Transverse colon (tissue), 4 donors: ENCODE results near the gene PDZRN3. TPM values are rescaled to one million over a fixed set of nuclear protein-coding genes. Genes with fewer than 3 reads are reported as not detected.
"Not testable (repeated sequence)": the region's sequence is repeated elsewhere in the genome, so short reads cannot be mapped to it uniquely, and the experiment has no call there.

Experiments
- DNase-seq: peaks from one replicate; pipeline ENCODE4 v3.0.0-alpha.2; 2019
- H3K27ac ChIP-seq, 4 donors: fragments of 200-600 bp; sonication (generic); 2 replicates each; pipeline ENCODE4 v1.5.1; 2016 to 2018; ENCODE audit warnings: inconsistent platforms in 4 of 4
- H3K27me3 ChIP-seq: fragments of 200-600 bp; sonication (generic); 2 replicates; pipeline ENCODE4 v1.5.1; 2017; ENCODE audit warnings: inconsistent platforms
- H3K36me3 ChIP-seq, 4 donors: fragments of 200-600 bp; sonication (generic); 2 replicates each; pipeline ENCODE4 v1.5.1; 2017 to 2019; ENCODE audit warnings: inconsistent platforms in 4 of 4
- H3K4me1 ChIP-seq, 4 donors: fragments of 200-600 bp; sonication (generic); 2 replicates each; pipeline ENCODE4 v1.5.1; 2017 to 2020; ENCODE audit warnings: inconsistent platforms in 4 of 4
- H3K4me3 ChIP-seq, 4 donors: fragments of 200-600 bp; sonication (generic); 1 replicate in 1 of 4; 2 replicates in 3 of 4; pipeline versions ENCODE4 v1.5.1 to v1.6.1; 2017 to 2019; ENCODE audit warnings: inconsistent platforms in 4 of 4
- H3K9me3 ChIP-seq, 2 donors: fragments of 200-600 bp; sonication (generic); 2 replicates each; pipeline ENCODE4 v1.5.1; 2017 to 2019; ENCODE audit warnings: inconsistent platforms in 2 of 2
- EP300 ChIP-seq: sonication (generic); formaldehyde crosslinking; IDR thresholded peaks from one replicate; pipeline ENCODE4 v1.6.1; 2017; ENCODE audit warnings: antibody characterized with exemption, low read depth
- POLR2A ChIP-seq: fragments of 450-650 bp; IDR thresholded peaks from one replicate; pipeline ENCODE4 v1.6.1; 2016; ENCODE audit warnings: antibody characterized with exemption, mild to moderate bottlenecking, moderate library complexity
- POLR2AphosphoS5 ChIP-seq, 3 donors: sonication (generic); formaldehyde crosslinking; IDR thresholded peaks; one replicate each; pipeline ENCODE4 v1.6.1; 2016; ENCODE audit warnings: antibody characterized with exemption in 3 of 3
- WGBS, 2 donors: methylation state at CpG; one replicate each; pipeline ENCODE4 v1.1.5; 2018; ENCODE audit warnings: low coverage in 1 of 2; 5-methylcytosine and 5-hydroxymethylcytosine counted together
- in situ Hi-C, 4 donors: fragments of 200-750 bp; cut with MboI; loops; one replicate each; pipeline versions ENCODE4 v1.15.0 to v1.15.1; 2017; ENCODE audit warnings: low sequenced_read_pairs in 3 of 4, low pct_ligation_motif_present in 1 of 4, low pct_unique_long_range_greater_than_20kb in 1 of 4
- intact Hi-C: fragments of 100-400 bp; cut with DNase I; formaldehyde crosslinking; loops from one replicate; pipeline ENCODE4 v1.15.1; 2023; ENCODE audit warnings: low total_unique reads
- total RNA-seq, 4 donors: library from RNA; depleted of rRNA; stranded (reverse); fragments of >200 nt; gene quantifications; one replicate each; pipeline ENCODE4 v1.1.0, GENCODE V29; 2016
- TF ChIP-seq, protein P1 (sequence below), 5 experiments: fragments of 200-600 bp in 3 of 5; fragments of 450-650 bp in 2 of 5; sonication (generic) in 3 of 5; IDR thresholded peaks; 1 replicate in 2 of 5; 2 replicates in 3 of 5; pipeline ENCODE4 v1.5.1; 2016 to 2017; ENCODE audit warnings: antibody characterized with exemption in 5 of 5, inconsistent platforms in 3 of 5, mild to moderate bottlenecking in 2 of 5, moderate library complexity in 1 of 5

Gene PDZRN3
- total RNA-seq, 4 donors from 2014 or later = 31.9 to 191 (median 75.3) TPM

DNA sequence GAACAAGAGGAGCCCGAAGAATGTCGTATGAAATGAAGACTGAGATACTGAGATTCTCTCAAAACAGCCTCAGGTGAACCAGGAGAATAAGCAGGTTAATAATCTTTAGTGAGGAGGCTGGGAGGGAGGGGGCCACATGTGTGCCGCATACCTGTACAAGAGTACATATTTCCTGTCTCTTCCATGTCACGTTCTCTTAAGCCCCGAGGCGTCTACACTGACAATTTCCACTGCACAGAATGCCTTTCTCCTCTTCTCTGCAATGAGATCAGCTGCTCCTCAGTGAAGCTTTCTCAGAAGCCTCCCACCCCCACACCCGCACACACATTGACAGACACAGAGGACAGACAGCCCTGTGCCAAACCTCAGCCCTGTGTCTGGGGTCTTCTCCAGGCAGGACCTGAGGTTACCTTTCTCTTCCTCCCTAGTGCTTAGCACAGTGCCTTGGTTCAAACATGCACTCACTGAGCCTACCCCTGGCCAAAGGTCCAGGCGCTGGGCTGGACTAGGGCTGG lies 55.4 kb downstream of the PDZRN3 start:
- no peak for DNase-seq
- peaks cover 0 to 45% (median 22%) of the 10 kb centered on the region in 4 donors for H3K4me1 ChIP-seq
- H3K4me3 ChIP-seq = no peak overlapping the region
- no peaks in the 10 kb centered on the region for H3K9me3 ChIP-seq
- intact Hi-C loops = no loop called here
- 69 to 81% methylated on average over 5 to 8 of the region's 8 CpGs for WGBS, 2 donors
- no peaks in the 10 kb centered on the region for H3K27me3 ChIP-seq
- H3K27ac ChIP-seq = peak overlapping the region in 1 of 4 donors; percentile 1
- in situ Hi-C loops = no loop called here
- TF ChIP-seq POLR2A = no peak
- TF ChIP-seq, protein P1, sequence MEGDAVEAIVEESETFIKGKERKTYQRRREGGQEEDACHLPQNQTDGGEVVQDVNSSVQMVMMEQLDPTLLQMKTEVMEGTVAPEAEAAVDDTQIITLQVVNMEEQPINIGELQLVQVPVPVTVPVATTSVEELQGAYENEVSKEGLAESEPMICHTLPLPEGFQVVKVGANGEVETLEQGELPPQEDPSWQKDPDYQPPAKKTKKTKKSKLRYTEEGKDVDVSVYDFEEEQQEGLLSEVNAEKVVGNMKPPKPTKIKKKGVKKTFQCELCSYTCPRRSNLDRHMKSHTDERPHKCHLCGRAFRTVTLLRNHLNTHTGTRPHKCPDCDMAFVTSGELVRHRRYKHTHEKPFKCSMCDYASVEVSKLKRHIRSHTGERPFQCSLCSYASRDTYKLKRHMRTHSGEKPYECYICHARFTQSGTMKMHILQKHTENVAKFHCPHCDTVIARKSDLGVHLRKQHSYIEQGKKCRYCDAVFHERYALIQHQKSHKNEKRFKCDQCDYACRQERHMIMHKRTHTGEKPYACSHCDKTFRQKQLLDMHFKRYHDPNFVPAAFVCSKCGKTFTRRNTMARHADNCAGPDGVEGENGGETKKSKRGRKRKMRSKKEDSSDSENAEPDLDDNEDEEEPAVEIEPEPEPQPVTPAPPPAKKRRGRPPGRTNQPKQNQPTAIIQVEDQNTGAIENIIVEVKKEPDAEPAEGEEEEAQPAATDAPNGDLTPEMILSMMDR (IDR thresholded peaks at IDR 0.05) = no peak
- no peak for TF ChIP-seq EP300
- TF ChIP-seq POLR2AphosphoS5 (IDR thresholded peaks at IDR 0.05) = no peak
- no peaks in the 10 kb centered on the region for H3K36me3 ChIP-seq

GRCh38 chr3:73568371-73568862 lies 56.3 kb downstream of the PDZRN3 start:
- WGBS, 2 donors = 72% methylated on average over 5 of the region's 5 CpGs; no CpG with 5 or more reads in 1 of the 2 donors
- TF ChIP-seq POLR2AphosphoS5 (IDR thresholded peaks at IDR 0.05) (no peak), POLR2A (no peak), EP300 (no peak)
- TF ChIP-seq, protein P1 (IDR thresholded peaks at IDR 0.05) = no peak
- Histone ChIP-seq H3K4me3 (no peak overlapping the region), H3K27me3 (no peaks in the 10 kb centered on the region), H3K27ac (no peak overlapping the region), H3K36me3 (no peaks in the 10 kb centered on the region), H3K9me3 (no peaks in the 10 kb centered on the region), H3K4me1 (peaks cover 3 to 51% (median 24%) of the 10 kb centered on the region in 4 donors)
- intact Hi-C loops (no loop called here), in situ Hi-C loops (no loop called here)
- DNase-seq = no peak

DNA sequence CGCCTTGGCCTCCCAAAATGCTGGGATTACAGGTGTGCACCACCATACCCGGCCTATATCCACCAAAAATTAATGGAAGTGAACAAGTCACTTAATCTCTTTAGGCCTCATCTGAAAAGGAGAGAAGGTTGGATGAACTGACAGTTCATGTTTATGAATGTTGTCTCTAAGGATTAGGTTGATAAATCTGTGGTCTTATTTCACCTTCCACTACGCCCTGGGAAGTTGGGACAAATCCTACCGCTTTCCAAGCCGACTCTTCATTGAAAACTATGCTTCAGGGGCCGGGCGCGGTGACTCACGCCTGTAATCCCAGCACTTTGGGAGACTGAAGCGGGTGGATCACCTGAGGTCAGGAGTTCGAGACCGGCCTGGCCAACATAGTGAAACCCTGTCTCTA lies 59.4 kb downstream of the PDZRN3 start:
- H3K9me3 ChIP-seq, H3K36me3 ChIP-seq, H3K4me3 ChIP-seq, DNase-seq, intact Hi-C loops, H3K27me3 ChIP-seq, in situ Hi-C loops, H3K27ac ChIP-seq: not testable (repeated sequence)
- WGBS, 2 donors = 71 to 89% methylated on average over 1 to 12 of the region's 12 CpGs
- H3K4me1 ChIP-seq = peaks cover 3 to 31% (median 15%) of the 10 kb centered on the region in 4 donors

DNA sequence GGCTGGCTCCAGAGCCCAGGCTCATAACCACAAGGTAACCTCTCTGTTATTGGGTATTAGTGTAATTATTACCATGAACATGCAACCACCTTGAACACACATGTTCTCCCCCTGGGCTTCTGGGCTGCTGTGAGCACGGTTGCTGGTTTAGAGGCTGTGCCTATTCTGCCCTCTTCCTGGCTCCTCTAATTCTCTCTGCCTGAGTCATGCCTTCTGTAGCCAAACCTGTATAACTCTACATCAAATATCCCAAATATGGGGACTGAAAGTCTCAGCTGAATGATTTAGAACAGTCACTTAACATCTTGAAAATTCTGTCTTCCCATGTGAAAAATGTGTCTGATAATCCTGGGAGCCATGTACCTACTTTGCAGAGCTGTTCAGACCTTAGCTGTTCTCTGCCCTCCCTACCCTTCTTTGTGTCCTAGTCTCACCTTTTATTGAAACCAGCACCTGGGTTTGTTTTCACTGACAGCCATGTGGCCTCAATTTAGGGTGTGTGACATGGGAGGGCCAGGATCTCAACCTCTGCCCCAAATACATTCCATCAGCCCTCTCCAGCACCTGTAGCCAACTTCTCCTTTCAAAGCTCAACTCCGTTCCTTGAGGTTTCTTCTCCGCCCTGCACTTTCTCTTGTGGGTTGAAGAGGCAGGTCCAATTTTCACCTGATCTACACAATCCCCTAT lies 60.7 kb downstream of the PDZRN3 start:
- in situ Hi-C loops = no loop called here
- Histone ChIP-seq H3K9me3 (no peaks in the 10 kb centered on the region), H3K4me1 (peaks cover 3 to 38% (median 19%) of the 10 kb centered on the region in 4 donors), H3K27me3 (no peaks in the 10 kb centered on the region), H3K27ac (peak overlapping the region in 3 of 4 donors; percentile 6 to 35 (median 29)), H3K36me3 (no peaks in the 10 kb centered on the region), H3K4me3 (no peak overlapping the region)
- 24 to 57% methylated on average over 2 to 3 of the region's 3 CpGs for WGBS, 2 donors
- DNase-seq = no peak
- TF ChIP-seq, protein P1 (IDR thresholded peaks at IDR 0.05) = no peak
- no peak for TF ChIP-seq EP300
- no peak for TF ChIP-seq POLR2AphosphoS5 (IDR thresholded peaks at IDR 0.05)
- no peak for TF ChIP-seq POLR2A
- intact Hi-C loops = no loop called here
